KBM-7 (cell line): ENCODE measurements around the gene APLP2.
"Not testable (repeated sequence)": the region's sequence is repeated elsewhere in the genome, so short reads cannot be mapped to it uniquely, and the experiment has no call there.

Experiments
- DNase-seq: peaks from one replicate; pipeline ENCODE4 v3.0.0-alpha.2; 2015
- in situ Hi-C: fragments of 300-500 bp; cut with MboI; formaldehyde crosslinking; loops from 2 replicates; pipeline ENCODE4 v1.14.3; 2020; ENCODE audit warnings: low sequenced_read_pairs, low pct_unique_long_range_greater_than_20kb, mixed read lengths

Gene APLP2

GRCh38 chr11:130069659-130070108 is at the start of gene APLP2:
Gene APLP2 (plus strand): TSS chr11:130069894. CDS start chr11:130069978, 84 bp downstream.
- DNase-seq, result peak; percentile 98
- in situ Hi-C loops, result no loop called here

GRCh38 chr11:130020323-130020722 is 49.4 kb upstream of the APLP2 start:
- in situ Hi-C loops, result no loop called here
- DNase-seq, result no peak

- in situ Hi-C loops, result not testable (repeated sequence)
Measured at GRCh38 chr11:130021606-130022005, 48.1 kb upstream of the APLP2 start.

GRCh38 chr11:130022799-130023198 is 46.9 kb upstream of the APLP2 start:
- DNase-seq, result no peak
- in situ Hi-C loops, result no loop called here

More at GRCh38 chr11:130021606-130022005, 48.1 kb upstream of the APLP2 start:
- not testable (repeated sequence) for DNase-seq

- in situ Hi-C loops, result no loop called here
- DNase-seq, result peak; percentile 19
Measured at GRCh38 chr11:130023204-130023603, 46.5 kb upstream of the APLP2 start.

- in situ Hi-C loops, result no loop called here
- no peak for DNase-seq
Measured at GRCh38 chr11:130024361-130024760, 45.3 kb upstream of the APLP2 start.

- in situ Hi-C loops, result no loop called here
- no peak for DNase-seq
Measured at GRCh38 chr11:130025371-130025770, 44.3 kb upstream of the APLP2 start.

- in situ Hi-C loops, result no loop called here
- DNase-seq, result no peak
Measured at GRCh38 chr11:130029137-130029536, 40.6 kb upstream of the APLP2 start.

GRCh38 chr11:130031056-130031455 is 38.6 kb upstream of the APLP2 start:
- no peak for DNase-seq
- in situ Hi-C loops, result no loop called here

GRCh38 chr11:130031945-130032344 is 37.7 kb upstream of the APLP2 start:
- in situ Hi-C loops, result no loop called here
- no peak for DNase-seq

GRCh38 chr11:130032931-130033330 is 36.8 kb upstream of the APLP2 start:
- in situ Hi-C loops, result no loop called here
- DNase-seq, result no peak

GRCh38 chr11:130034236-130034635 is 35.5 kb upstream of the APLP2 start:
- in situ Hi-C loops, result no loop called here
- no peak for DNase-seq

GRCh38 chr11:130037058-130037457 is 32.6 kb upstream of the APLP2 start:
- in situ Hi-C loops, result no loop called here

GRCh38 chr11:130037881-130038585 is 31.7 kb upstream of the APLP2 start:
- in situ Hi-C loops, result no loop called here
- no peak for DNase-seq

More at GRCh38 chr11:130037058-130037457, 32.6 kb upstream of the APLP2 start:
- no peak for DNase-seq

GRCh38 chr11:130040281-130040940 is 29.3 kb upstream of the APLP2 start:
- in situ Hi-C loops, result no loop called here
- DNase-seq, result no peak

- no peak for DNase-seq
- in situ Hi-C loops, result no loop called here
Measured at GRCh38 chr11:130042093-130042591, 27.6 kb upstream of the APLP2 start.

GRCh38 chr11:130043575-130043974 is 26.1 kb upstream of the APLP2 start:
- in situ Hi-C loops, result no loop called here
- peak; percentile 21 for DNase-seq

GRCh38 chr11:130047141-130047540 is 22.6 kb upstream of the APLP2 start:
- in situ Hi-C loops, result no loop called here
- DNase-seq, result no peak

GRCh38 chr11:130049328-130049771 is 20.3 kb upstream of the APLP2 start:
- no peak for DNase-seq
- in situ Hi-C loops, result no loop called here

- no peak for DNase-seq
- in situ Hi-C loops, result no loop called here
Measured at GRCh38 chr11:130050257-130050656, 19.4 kb upstream of the APLP2 start.
